IMR-90 (cell line): ENCODE data around the gene ZNF407. TPM values are rescaled to one million over a fixed set of nuclear protein-coding genes. Genes with fewer than 3 reads are reported as not detected.

Experiments
- ATAC-seq: fragments of 200-7000 bp; cut with Tn5 transposase; 2 replicates; pipeline ENCODE4 v1.9.1; 2020; ENCODE audit warnings: low read depth, mild to moderate bottlenecking, moderate library complexity
- BruUV-seq: library from RNA; stranded (reverse); fragments of 400-500 nt; replicated peaks from 2 replicates; lab custom pipeline; 2021; lab: Mats Ljungman, UMichigan
- CTCF ChIA-PET: fragments of 300-600 bp; formaldehyde crosslinking; extraction: SDS; loops from one replicate; lab custom pipeline; 2021; ENCODE audit warnings: antibody characterized with exemption; lab: Yijun Ruan, JAX
- POLR2A ChIA-PET: fragments of 300-600 bp; sonication (Branson Sonifier 250); formaldehyde crosslinking; loops from one replicate; lab custom pipeline; 2022; ENCODE audit warnings: antibody characterized with exemption; ENCODE audit not compliant: unreplicated experiment; lab: Charles Lee
- DNase-seq: peaks from one replicate; pipeline ENCODE4 v3.0.0; 2013
- H2AFZ ChIP-seq: replicated peaks from 2 replicates; pipeline ENCODE3; 2013; ENCODE audit warnings: low read length, mild to moderate bottlenecking; ENCODE audit not compliant: poor library complexity
- H2AK5ac ChIP-seq: 2 replicates; pipeline ENCODE4 v1.6.1; 2013; ENCODE audit warnings: low read depth, low read length, inconsistent platforms
- H2AK9ac ChIP-seq: replicated peaks from 2 replicates; pipeline ENCODE3; 2013; ENCODE audit warnings: mild to moderate bottlenecking, low read depth, low read length, moderate library complexity; ENCODE audit not compliant: poor library complexity
- H2BK120ac ChIP-seq: 2 replicates; pipeline ENCODE4 v1.6.1; 2013; ENCODE audit warnings: low read depth, low read length, inconsistent platforms
- H2BK15ac ChIP-seq: 3 replicates; pipeline ENCODE4 v1.6.1; 2013; ENCODE audit warnings: low read depth, low read length, inconsistent platforms
- H2BK20ac ChIP-seq: 2 replicates; pipeline ENCODE4 v1.6.1; 2013; ENCODE audit warnings: low read depth, mild to moderate bottlenecking, inconsistent platforms, low read length, moderate library complexity
- H2BK5ac ChIP-seq: 2 replicates; pipeline ENCODE4 v1.6.1; 2013; ENCODE audit warnings: mild to moderate bottlenecking, low read depth, low read length, inconsistent platforms; ENCODE audit not compliant: poor library complexity, severe bottlenecking
- H3K14ac ChIP-seq: replicated peaks from 2 replicates; pipeline ENCODE4 v1.6.1; 2013; ENCODE audit warnings: low read depth, low read length, inconsistent platforms
- H3K18ac ChIP-seq: 2 replicates; pipeline ENCODE4 v1.6.1; 2013; ENCODE audit warnings: low read depth, low read length, control low read depth
- H3K23ac ChIP-seq: 2 replicates; pipeline ENCODE4 v1.6.1; 2013; ENCODE audit warnings: low read depth, low read length, inconsistent platforms
- H3K27ac ChIP-seq: 2 replicates; pipeline ENCODE4 v1.5.1; 2013; ENCODE audit warnings: mild to moderate bottlenecking, control low read depth, low read length; ENCODE audit not compliant: insufficient read depth
- H3K27me3 ChIP-seq: 2 replicates; pipeline ENCODE4 v1.6.1; 2013; ENCODE audit warnings: low read length; ENCODE audit not compliant: control insufficient read depth, insufficient read depth
- H3K36me3 ChIP-seq: 2 replicates; pipeline ENCODE4 v1.6.1; 2013; ENCODE audit warnings: low read length, mixed read lengths; ENCODE audit not compliant: control insufficient read depth, insufficient read depth
- H3K4ac ChIP-seq: 2 replicates; pipeline ENCODE4 v1.6.1; 2013; ENCODE audit warnings: low read depth, low read length, inconsistent platforms
- H3K4me1 ChIP-seq: 2 replicates; pipeline ENCODE4 v1.6.1; 2013; ENCODE audit warnings: low read length, mixed read lengths; ENCODE audit not compliant: control insufficient read depth, insufficient read depth
- H3K4me2 ChIP-seq: 2 replicates; pipeline ENCODE4 v1.6.1; 2013; ENCODE audit warnings: low read depth, mild to moderate bottlenecking, control low read depth, low read length, moderate library complexity
- H3K4me3 ChIP-seq: 2 replicates; pipeline ENCODE4 v1.5.1; 2013; ENCODE audit warnings: low read depth, mild to moderate bottlenecking, control low read depth, low read length, moderate library complexity; ENCODE audit not compliant: insufficient read depth
- H3K56ac ChIP-seq: 2 replicates; pipeline ENCODE4 v1.6.1; 2013; ENCODE audit warnings: low read length, inconsistent platforms; ENCODE audit not compliant: insufficient read depth; ENCODE audit errors: extremely low read depth
- H3K79me1 ChIP-seq, 2 experiments: 2 replicates each; pipeline ENCODE4 v1.6.1; 2013; ENCODE audit warnings: low read length in 2 of 2, inconsistent platforms in 1 of 2, low read depth in 1 of 2
- H3K9ac ChIP-seq: 2 replicates; pipeline ENCODE4 v1.6.1; 2013; ENCODE audit warnings: low read depth, low read length, control low read depth
- H3K9me1 ChIP-seq: 2 replicates; pipeline ENCODE4 v1.6.1; 2013; ENCODE audit warnings: low read length, inconsistent platforms; ENCODE audit not compliant: insufficient read depth
- H3K9me3 ChIP-seq: 2 replicates; pipeline ENCODE4 v1.6.1; 2013; ENCODE audit warnings: low read length; ENCODE audit not compliant: control insufficient read depth, insufficient read depth
- H4K20me1 ChIP-seq: 2 replicates; pipeline ENCODE4 v1.6.1; 2013; ENCODE audit warnings: low read length, inconsistent platforms; ENCODE audit not compliant: insufficient read depth
- H4K5ac ChIP-seq: 2 replicates; pipeline ENCODE4 v1.6.1; 2013; ENCODE audit warnings: mild to moderate bottlenecking, low read depth, low read length, control low read depth
- H4K8ac ChIP-seq, 2 experiments: 2 replicates each; pipeline ENCODE4 v1.6.1; 2013; ENCODE audit warnings: low read depth in 2 of 2, low read length in 2 of 2, control low read depth in 1 of 2, inconsistent platforms in 1 of 2
- H4K91ac ChIP-seq: 2 replicates; pipeline ENCODE4 v1.6.1; 2013; ENCODE audit warnings: low read depth, low read length, inconsistent platforms; ENCODE audit not compliant: insufficient read depth
- BHLHE40 ChIP-seq: fragments of 150-350 bp; IDR thresholded peaks from 2 replicates; pipeline ENCODE4 v1.6.1; 2016; ENCODE audit warnings: mild to moderate bottlenecking, low read depth, low read length
- CTCF ChIP-seq: conservative IDR thresholded peaks from 2 replicates; pipeline ENCODE4 v1.5.1; 2012; ENCODE audit warnings: mild to moderate bottlenecking, low read depth, low read length, improper control_type of control experiment
- WGBS, 2 experiments: methylation state at CpG; one replicate each; pipeline versions ENCODE4 v1.1.5 to v1.1.7; 2013; ENCODE audit warnings: missing lambda C conversion rate in 2 of 2; ENCODE audit not compliant: insufficient read length in 1 of 2; ENCODE audit errors: extremely low coverage in 2 of 2; 5-methylcytosine and 5-hydroxymethylcytosine counted together
- dilution Hi-C: fragments of 300-500 bp; cut with HindIII; formaldehyde crosslinking; loops from one replicate; pipeline ENCODE4 v1.14.3; 2018; ENCODE audit warnings: low sequenced_read_pairs; ENCODE audit not compliant: unreplicated experiment
- in situ Hi-C: fragments of 300-500 bp; cut with MboI; formaldehyde crosslinking; loops from 3 replicates; pipeline ENCODE4 v1.14.3; 2019; ENCODE audit warnings: low sequenced_read_pairs, inconsistent platforms, mixed read lengths
- intact Hi-C: fragments of 100-400 bp; cut with micrococcal nuclease; formaldehyde crosslinking; loops from 2 replicates; pipeline ENCODE4 v1.10.0; 2022
- polyA plus RNA-seq, 3 experiments: library from polyadenylated mRNA; depleted of rRNA; stranded (reverse); fragments of >200 nt; gene quantifications; 2 replicates each; pipeline ENCODE4 v1.2.3, GENCODE V29; 2012; ENCODE audit warnings: low replicate concordance in 1 of 3
- total RNA-seq: library from RNA; depleted of rRNA; stranded (reverse); fragments of >200 nt; gene quantifications from 2 replicates; pipeline ENCODE4 v1.2.3, GENCODE V29; 2012

Gene ZNF407
- total and polyA plus RNA-seq, 2 of the 4 experiments (the other 2 are of a cell fraction) = 3.1 to 20.1 TPM

GRCh38 chr18:74942319-74942910 is 344.7 kb downstream of the ZNF407 start:
- Histone ChIP-seq H3K9me3 (no peaks in the 10 kb centered on the region), H3K4me2 (peak overlapping the region; percentile 32; the same call in 1 of the 2 replicates), H4K20me1 (no peaks in the 10 kb centered on the region), H3K36me3 (no peaks in the 10 kb centered on the region), H3K27ac (no peak overlapping the region), H3K27me3 (no peaks in the 10 kb centered on the region), H3K18ac (peak overlapping the region; percentile 74; the same call in 1 of the 2 replicates), H3K4me3 (no peak overlapping the region), H3K9me1 (peaks cover 8% of the 10 kb centered on the region), H3K14ac (0 out of 2 replicates have a peak overlapping the region, but pooled peaks have one; percentile 34), H4K5ac (peak overlapping the region; percentile 59; the same call in 1 of the 2 replicates), H2BK120ac (peak overlapping the region; percentile 21; the same call in 1 of the 2 replicates), H2AK5ac (no peak overlapping the region), H3K4me1 (peaks cover 10% of the 10 kb centered on the region), H3K9ac (no peak overlapping the region), H3K23ac (0 out of 2 replicates have a peak overlapping the region, but pooled peaks have one; percentile 40), H2BK15ac (no peak overlapping the region), H2AK9ac (no peak overlapping the region), H4K91ac (no peak overlapping the region), H4K8ac (no peak overlapping the region), H3K79me1 (peaks cover 0 to 3% of the 10 kb centered on the region in 2 experiments; a peak in 1 of 4 replicates), H3K56ac (no peak overlapping the region), H2BK20ac (peak overlapping the region; percentile 54; the same call in 1 of the 2 replicates), H2AFZ (no peak overlapping the region), H3K4ac (peak overlapping the region; percentile 58), H2BK5ac (peak overlapping the region; percentile 59)
- intact Hi-C loops (loop anchor here (10.0 kb wide), 1 partner anchor 262 kb away; the partner anchor contains the start of gene PTGR3), dilution Hi-C loops (no loop called here), in situ Hi-C loops (no loop called here)
- no peak for TF ChIP-seq CTCF
- TF ChIP-seq BHLHE40 = peak; percentile 5; the same call in 1 of the 2 replicates
- POLR2A ChIA-PET = no interaction called here
- DNase-seq = peak; percentile 75
- peak; percentile 25; the same call in 1 of the 2 replicates for ATAC-seq
- WGBS, 2 experiments = no CpG with 5 or more reads among the region's 9 CpGs
- CTCF ChIA-PET = no interaction called here
- BruUV-seq = no TSS peak
